T-helper 1 cell treated with Interleukin-12 subunit alpha and Interleukin-12 subunit beta and Interleukin-4 antibody, amounts not matched to agents 30 ng/mL and 1 ng/mL, for 36 hours (primary cell): ENCODE data around the gene OR2T3. TPM values are rescaled to one million over a fixed set of nuclear protein-coding genes. Genes with fewer than 3 reads are reported as not detected.
"Not testable (repeated sequence)": the region's sequence is repeated elsewhere in the genome, so short reads cannot be mapped to it uniquely, and the experiment has no call there.

Source experiments
- intact Hi-C: fragments of 100-400 bp; cut with micrococcal nuclease; formaldehyde crosslinking; loops from one replicate; pipeline ENCODE4 v1.15.1; 2024
- total RNA-seq: library from RNA; stranded (reverse); gene quantifications from 2 replicates; pipeline ENCODE4 v1.2.3, GENCODE V29; 2022

Gene OR2T3
- total RNA-seq, 1 donor from 2014 or later = not detected

GRCh38 chr1:248471154-248471553 lies 2.0 kb upstream of the OR2T3 start:
- intact Hi-C loops = no loop called here

- intact Hi-C loops = not testable (repeated sequence)
Observed at GRCh38 chr1:248472111-248472510, 1.0 kb upstream of the OR2T3 start.

- intact Hi-C loops = not testable (repeated sequence)
Observed at GRCh38 chr1:248475660-248476059, 2.5 kb downstream of the OR2T3 start.

GRCh38 chr1:248481686-248482579 lies 8.8 kb downstream of the OR2T3 start:
- intact Hi-C loops = loop anchor here (5.0 kb wide), 3 partner anchors 80 to 345 kb away; partner anchors contain the start of genes OR2T1 and SH3BP5L

- intact Hi-C loops = not testable (repeated sequence)
Observed at GRCh38 chr1:248488289-248488688, 15.1 kb downstream of the OR2T3 start, which contains the start of gene OR2T5. Gene OR2T5 (plus strand): TSS chr1:248488589. CDS start chr1:248488589, 0 bp downstream.

GRCh38 chr1:248496661-248497060 lies 23.5 kb downstream of the OR2T3 start:
- intact Hi-C loops = not testable (repeated sequence)

GRCh38 chr1:248500305-248501035 lies 27.3 kb downstream of the OR2T3 start:
- intact Hi-C loops = not testable (repeated sequence)

GRCh38 chr1:248507773-248508172 lies 34.6 kb downstream of the OR2T3 start, which contains the start of gene OR2G6:
Gene OR2G6 (plus strand): TSS chr1:248508073. CDS start chr1:248521647, 13,574 bp downstream.
- intact Hi-C loops = not testable (repeated sequence)

GRCh38 chr1:248510217-248510616 lies 37.1 kb downstream of the OR2T3 start:
- intact Hi-C loops = not testable (repeated sequence)

- intact Hi-C loops = no loop called here
Observed at GRCh38 chr1:248521856-248522255, 48.7 kb downstream of the OR2T3 start.

Other genes with a start within 250 kb of the OR2T3 start
- not detected in 2 replicates for gene OR2M4, start 241.9 kb upstream of the OR2T3 start, total RNA-seq
- gene OR2T33, start 195.4 kb upstream of the OR2T3 start, total RNA-seq = not detected in 2 replicates
- gene OR2T12, start 169.9 kb upstream of the OR2T3 start, total RNA-seq = not detected in 2 replicates
- not detected in 2 replicates for gene OR2M7, start 148.8 kb upstream of the OR2T3 start, total RNA-seq
- not detected in 2 replicates for gene OR14C36, start 124.6 kb upstream of the OR2T3 start, total RNA-seq
- gene OR2T4, start 111.7 kb upstream of the OR2T3 start, total RNA-seq = not detected in 2 replicates
- gene OR2T6, start 97.6 kb upstream of the OR2T3 start, total RNA-seq = not detected in 2 replicates
- not detected in 2 replicates for gene OR2T1, start 70.3 kb upstream of the OR2T3 start, total RNA-seq
- gene OR2T2, start 27.7 kb upstream of the OR2T3 start, total RNA-seq = not detected in 2 replicates
- not detected in 2 replicates for gene OR2T5, start 15.2 kb downstream of the OR2T3 start, total RNA-seq
- not detected in 2 replicates for gene OR2G6, start 34.7 kb downstream of the OR2T3 start, total RNA-seq
- not detected in 2 replicates for gene OR2T29, start 89.4 kb downstream of the OR2T3 start, total RNA-seq
- gene OR2T34, start 101.4 kb downstream of the OR2T3 start, total RNA-seq = not detected in 2 replicates
- gene OR2T10, start 124.3 kb downstream of the OR2T3 start, total RNA-seq = not detected in 2 replicates
- gene OR2T11, start 161.7 kb downstream of the OR2T3 start, total RNA-seq = not detected in 2 replicates
- gene OR2T35, start 171.9 kb downstream of the OR2T3 start, total RNA-seq = not detected in 2 replicates
- not detected in 2 replicates for gene OR2T27, start 182.2 kb downstream of the OR2T3 start, total RNA-seq
- not detected in 2 replicates for gene OR14I1, start 229.4 kb downstream of the OR2T3 start, total RNA-seq